Mucosa of rectum (tissue), 2 donors: ENCODE results near the gene HSPA6.
"Not testable (repeated sequence)": the region's sequence is repeated elsewhere in the genome, so short reads cannot be mapped to it uniquely, and the experiment has no call there.

Source experiments
- H3K27ac ChIP-seq, 2 donors: one replicate each; pipeline ENCODE4 v1.7.0; 2013; ENCODE audit warnings: inconsistent platforms in 2 of 2, low read depth in 2 of 2, low read length in 2 of 2
- H3K27me3 ChIP-seq, 2 donors: one replicate each; pipeline ENCODE4 v1.7.0; 2013; ENCODE audit warnings: low read length in 2 of 2; ENCODE audit not compliant: control insufficient read depth in 2 of 2, insufficient read depth in 2 of 2
- H3K36me3 ChIP-seq, 2 donors: one replicate each; pipeline ENCODE4 v1.7.0; 2013; ENCODE audit warnings: low read length in 2 of 2; ENCODE audit not compliant: control insufficient read depth in 2 of 2, insufficient read depth in 2 of 2
- H3K4me1 ChIP-seq, 2 donors: one replicate each; pipeline ENCODE4 v1.7.0; 2013; ENCODE audit warnings: low read length in 2 of 2, mild to moderate bottlenecking in 1 of 2; ENCODE audit not compliant: control insufficient read depth in 2 of 2, insufficient read depth in 2 of 2
- H3K4me3 ChIP-seq, 2 donors: one replicate each; pipeline ENCODE4 v1.7.0; 2013; ENCODE audit warnings: low read length in 2 of 2
- H3K9ac ChIP-seq, 2 donors: one replicate each; pipeline ENCODE4 v1.7.0; 2013; ENCODE audit warnings: low read length in 2 of 2, low read depth in 1 of 2, mild to moderate bottlenecking in 1 of 2
- H3K9me3 ChIP-seq, 2 donors: one replicate each; pipeline ENCODE4 v1.7.0; 2013; ENCODE audit warnings: low read length in 2 of 2; ENCODE audit not compliant: control insufficient read depth in 2 of 2
- donor health status: healthy.
- donor health status: Normal muscosa, but diverticular disease.

HSPA6 gene

DNA sequence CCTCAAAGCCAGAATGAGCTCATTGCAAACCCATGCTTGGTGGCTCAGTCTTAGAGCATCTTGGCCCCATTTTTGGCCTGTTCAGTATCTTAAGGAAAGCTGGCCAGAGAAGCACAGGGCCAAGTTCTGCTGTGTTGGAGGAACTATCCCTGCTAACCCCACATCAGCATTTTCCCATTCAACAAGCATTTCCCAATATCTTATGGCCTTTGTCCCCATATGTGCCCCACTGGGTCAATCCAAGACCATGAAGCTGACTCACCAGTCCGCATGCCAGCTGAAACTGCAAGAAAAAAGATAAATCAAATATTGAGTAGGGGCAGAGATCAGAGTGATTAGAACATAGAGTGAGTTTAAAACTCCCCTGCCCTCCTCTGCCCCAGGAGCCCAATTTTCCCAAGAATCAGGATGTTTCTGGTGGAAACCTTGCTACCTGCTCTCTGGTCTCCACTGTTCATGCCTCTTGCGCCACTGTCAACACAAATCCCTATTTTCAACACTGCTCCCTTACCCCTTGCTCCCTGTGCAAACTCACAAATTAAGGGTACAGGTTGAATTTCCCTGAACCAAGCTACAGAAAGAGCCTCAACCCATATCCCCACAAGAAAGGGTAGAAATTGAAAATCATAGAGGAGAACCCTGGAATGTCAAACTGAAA, 24.5 kb downstream of the HSPA6 start:
- not testable (repeated sequence) for H3K27ac ChIP-seq, H3K27me3 ChIP-seq, H3K9me3 ChIP-seq, H3K4me3 ChIP-seq, H3K9ac ChIP-seq, H3K4me1 ChIP-seq, H3K36me3 ChIP-seq

DNA sequence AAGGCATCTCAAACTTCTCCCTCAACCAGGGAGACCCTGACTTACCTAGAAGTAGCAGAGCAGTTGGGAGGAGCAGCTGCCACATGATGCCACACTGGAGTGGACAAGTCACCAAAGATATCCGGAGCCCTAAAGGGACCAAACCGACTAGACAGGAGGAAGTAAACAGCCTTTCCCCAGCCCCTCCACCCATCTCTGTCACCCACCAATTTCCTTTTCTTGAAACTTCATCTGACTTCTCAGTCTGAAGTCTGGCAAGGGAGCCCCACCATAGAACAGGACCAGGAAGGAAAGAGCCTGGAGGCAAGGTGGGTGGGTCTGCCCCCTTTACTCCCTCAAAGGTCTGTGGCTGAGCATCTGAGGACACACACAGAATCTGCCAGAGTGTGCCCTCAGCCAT, 25.3 kb downstream of the HSPA6 start, which contains the start of gene FCGR3A:
Gene FCGR3A, minus strand, starts transcription at position 167 of the 400 bp plus-strand sequence. Its CDS starts 82 bp downstream, at position 85.
- no peak within 1 kb of the TSS for H3K27ac ChIP-seq
- H3K36me3 ChIP-seq = no peaks in the 10 kb centered on the region
- no peaks in the 10 kb centered on the region for H3K4me1 ChIP-seq
- no peak within 1 kb of the TSS for H3K9ac ChIP-seq
- H3K9me3 ChIP-seq = no peaks in the 10 kb centered on the region
- no peak within 1 kb of the TSS for H3K4me3 ChIP-seq
- H3K27me3 ChIP-seq = no peaks in the 10 kb centered on the region

DNA sequence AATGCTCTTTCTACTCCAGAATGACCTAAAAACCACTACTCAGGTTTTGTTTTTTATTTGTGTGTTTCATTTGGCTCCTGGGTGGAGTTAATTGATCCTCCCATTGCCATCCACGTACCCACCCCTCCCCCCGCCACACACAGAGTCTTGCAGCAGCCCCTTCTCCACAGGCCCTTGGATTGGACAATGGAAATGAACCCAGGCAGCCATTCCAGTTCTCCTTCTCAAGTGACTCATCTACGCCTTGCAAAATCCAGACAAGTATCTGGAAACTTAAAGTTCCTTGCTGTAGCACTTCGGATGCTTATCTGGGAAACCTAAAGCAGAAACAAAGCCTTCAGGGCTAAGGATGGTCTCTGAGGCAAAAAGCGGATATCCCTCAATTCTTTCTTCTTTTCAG, 26.6 kb downstream of the HSPA6 start:
- not testable (repeated sequence) for H3K27me3 ChIP-seq, H3K9ac ChIP-seq, H3K9me3 ChIP-seq, H3K4me3 ChIP-seq, H3K4me1 ChIP-seq, H3K27ac ChIP-seq, H3K36me3 ChIP-seq

DNA sequence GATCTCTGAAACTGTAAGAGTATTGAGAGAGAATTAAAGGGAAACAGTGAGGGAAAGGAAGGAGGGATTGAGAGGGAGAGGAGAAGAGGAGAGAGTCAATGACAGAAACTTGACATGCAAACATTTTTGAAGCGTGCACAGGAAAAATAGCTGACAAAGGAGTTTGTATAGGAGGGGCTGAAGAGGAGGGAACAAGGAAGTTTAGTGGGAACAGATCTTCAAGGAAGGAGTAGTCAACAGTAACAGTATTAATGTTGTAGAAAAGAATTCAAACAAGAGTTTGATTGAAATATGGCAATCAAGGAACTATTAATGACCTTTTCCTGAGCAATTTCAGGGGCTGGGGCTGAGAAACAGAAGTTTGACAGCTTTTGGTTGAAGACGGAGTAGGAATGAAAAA, 29.3 kb downstream of the HSPA6 start:
- not testable (repeated sequence) for H3K4me1 ChIP-seq, H3K4me3 ChIP-seq, H3K36me3 ChIP-seq, H3K27ac ChIP-seq, H3K9ac ChIP-seq, H3K27me3 ChIP-seq, H3K9me3 ChIP-seq

DNA sequence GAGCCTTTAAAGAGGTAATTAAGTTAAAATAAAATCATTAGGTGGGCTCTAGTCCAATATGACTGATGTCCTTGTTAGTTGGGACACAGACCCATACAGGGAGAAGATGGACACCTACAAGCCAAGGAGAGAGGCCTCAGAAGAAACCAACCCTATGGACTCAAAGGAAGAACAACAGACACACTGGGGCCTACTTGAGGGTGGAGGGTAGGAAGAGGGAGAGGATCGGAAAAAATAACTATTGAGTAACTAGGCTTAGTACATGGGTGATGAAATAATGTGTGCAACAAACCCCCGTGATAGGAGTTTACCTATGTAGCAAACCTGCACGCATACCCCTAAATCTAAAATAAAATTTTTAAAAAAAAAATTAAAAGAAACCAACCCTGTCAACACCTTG, 30.0 kb downstream of the HSPA6 start:
- peak overlapping the region in 1 of 2 donors; percentile 37 for H3K27ac ChIP-seq
- not testable (repeated sequence) for H3K9me3 ChIP-seq, H3K27me3 ChIP-seq

DNA sequence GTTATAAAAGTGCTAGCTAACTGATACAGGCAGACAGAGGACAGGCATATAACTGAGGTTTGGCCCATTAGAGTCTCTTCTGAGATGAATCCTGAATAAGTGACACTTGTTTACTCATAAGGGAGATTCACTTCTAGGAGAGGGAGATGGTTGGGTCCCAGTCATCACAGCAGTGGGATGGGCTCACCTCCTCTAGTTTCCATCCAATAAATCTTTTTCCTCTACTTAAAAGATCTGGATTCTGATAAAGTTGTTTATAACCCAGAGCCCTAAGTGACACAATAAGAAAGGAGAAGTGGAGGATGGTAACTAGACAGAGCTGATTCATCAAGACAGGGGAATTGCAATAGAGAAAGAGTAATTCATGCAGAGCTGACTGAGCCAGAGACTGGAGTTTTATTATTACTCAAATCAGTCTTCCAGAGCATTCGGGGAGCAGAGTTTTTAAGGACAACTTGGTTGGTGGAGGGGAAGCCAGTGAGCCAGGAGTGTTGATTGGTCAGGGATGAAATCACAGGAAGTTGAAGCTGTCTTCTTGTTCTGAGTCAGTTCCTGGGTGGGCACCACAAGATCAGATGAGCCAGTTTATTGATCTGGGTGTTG, 30.6 kb downstream of the HSPA6 start:
- H3K27me3 ChIP-seq, H3K9me3 ChIP-seq, H3K4me3 ChIP-seq, H3K9ac ChIP-seq, H3K4me1 ChIP-seq, H3K36me3 ChIP-seq: not testable (repeated sequence)
- H3K27ac ChIP-seq = peak overlapping the region in 1 of 2 donors; percentile 47

More for the DNA sequence above, 30.0 kb downstream of the HSPA6 start:
- H3K36me3 ChIP-seq, H3K9ac ChIP-seq, H3K4me1 ChIP-seq, H3K4me3 ChIP-seq: not testable (repeated sequence)

DNA sequence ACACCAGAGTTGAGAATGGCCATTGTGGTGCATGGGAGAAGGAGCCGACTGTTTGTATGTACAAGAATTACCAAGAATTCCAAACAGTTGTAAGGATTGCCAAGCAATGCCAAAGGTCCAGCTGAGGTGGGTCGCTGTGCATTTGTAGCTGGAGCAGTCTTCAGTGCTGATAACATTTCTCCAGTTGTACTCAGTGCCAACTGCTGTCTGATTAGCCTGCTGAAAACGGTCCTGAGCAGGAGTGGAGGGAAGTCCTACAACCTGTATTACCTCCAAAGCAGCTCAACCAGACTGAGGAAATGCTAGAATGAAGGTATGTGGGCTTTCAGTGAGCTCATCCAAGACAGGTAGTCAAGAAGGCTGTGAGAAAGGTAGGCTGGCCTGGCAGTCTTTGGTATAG, 31.8 kb downstream of the HSPA6 start:
- not testable (repeated sequence) for H3K9me3 ChIP-seq, H3K27ac ChIP-seq, H3K27me3 ChIP-seq, H3K9ac ChIP-seq, H3K36me3 ChIP-seq, H3K4me1 ChIP-seq, H3K4me3 ChIP-seq

DNA sequence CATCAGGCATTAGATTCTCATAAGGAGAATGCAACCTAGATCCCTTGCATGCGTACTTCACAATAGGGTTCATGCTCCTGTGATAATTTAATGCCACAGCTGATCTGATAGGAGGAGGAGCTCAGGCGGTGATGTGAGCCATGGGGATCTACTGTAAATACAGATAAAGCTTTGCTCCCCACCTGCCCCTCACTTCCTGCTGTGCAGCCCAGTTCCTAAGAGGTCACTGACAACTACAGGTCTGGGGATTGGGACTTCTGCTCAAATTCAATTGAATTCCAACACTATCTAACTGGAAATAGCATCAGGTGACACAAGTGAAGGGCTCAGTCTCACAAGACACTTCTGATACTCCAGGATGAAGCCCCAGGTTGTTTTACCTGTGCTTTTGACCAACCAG, 32.6 kb downstream of the HSPA6 start:
- H3K9ac ChIP-seq = not testable (repeated sequence)

DNA sequence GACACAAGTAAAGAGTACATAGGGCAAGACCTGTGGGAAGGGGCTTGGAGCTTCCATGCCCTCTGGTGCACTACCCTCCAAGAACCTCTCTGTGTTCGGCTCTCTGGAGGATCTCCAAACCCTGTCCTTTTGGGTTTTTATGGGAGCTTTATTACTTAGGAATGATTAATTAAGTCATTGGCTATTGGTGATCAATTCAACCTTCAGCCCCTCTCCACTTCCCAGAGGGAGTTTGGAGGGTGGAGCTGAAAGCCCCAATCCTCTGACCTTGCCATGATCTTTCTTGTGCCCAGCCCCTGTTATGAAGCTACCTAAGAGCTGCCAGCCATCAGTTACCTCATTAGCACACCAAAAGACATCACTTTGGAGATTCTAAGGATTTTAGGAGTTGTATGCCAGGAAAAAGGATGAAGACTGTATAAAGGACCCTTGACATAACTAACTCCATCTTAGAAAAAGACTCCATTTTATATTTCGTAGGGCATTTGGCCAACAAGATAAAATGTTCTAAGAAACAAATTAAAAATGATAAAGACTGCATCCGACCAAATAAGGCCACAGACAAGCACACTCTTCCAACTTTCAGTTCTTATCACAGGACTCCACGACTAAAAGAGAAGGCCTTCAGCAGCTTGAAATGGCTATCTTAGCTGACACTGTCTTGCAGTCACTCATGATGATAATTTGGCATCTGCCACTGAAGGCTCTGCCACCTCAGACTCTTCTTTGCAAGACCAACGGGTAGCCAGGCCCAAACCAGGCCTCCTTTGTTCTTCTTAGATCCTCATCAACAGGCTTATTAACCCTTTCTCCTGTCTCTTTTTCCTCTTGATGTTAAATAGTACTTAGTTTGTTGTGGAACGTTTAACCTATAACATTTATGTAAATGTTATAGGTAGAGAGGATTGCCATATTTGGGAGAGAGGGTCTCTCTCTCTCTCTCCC, 33.4 kb downstream of the HSPA6 start:
- not testable (repeated sequence) for H3K4me1 ChIP-seq, H3K9me3 ChIP-seq, H3K4me3 ChIP-seq, H3K27me3 ChIP-seq, H3K9ac ChIP-seq, H3K27ac ChIP-seq, H3K36me3 ChIP-seq

More for the DNA sequence above, 32.6 kb downstream of the HSPA6 start:
- not testable (repeated sequence) for H3K27ac ChIP-seq, H3K27me3 ChIP-seq, H3K9me3 ChIP-seq, H3K4me3 ChIP-seq, H3K4me1 ChIP-seq, H3K36me3 ChIP-seq

DNA sequence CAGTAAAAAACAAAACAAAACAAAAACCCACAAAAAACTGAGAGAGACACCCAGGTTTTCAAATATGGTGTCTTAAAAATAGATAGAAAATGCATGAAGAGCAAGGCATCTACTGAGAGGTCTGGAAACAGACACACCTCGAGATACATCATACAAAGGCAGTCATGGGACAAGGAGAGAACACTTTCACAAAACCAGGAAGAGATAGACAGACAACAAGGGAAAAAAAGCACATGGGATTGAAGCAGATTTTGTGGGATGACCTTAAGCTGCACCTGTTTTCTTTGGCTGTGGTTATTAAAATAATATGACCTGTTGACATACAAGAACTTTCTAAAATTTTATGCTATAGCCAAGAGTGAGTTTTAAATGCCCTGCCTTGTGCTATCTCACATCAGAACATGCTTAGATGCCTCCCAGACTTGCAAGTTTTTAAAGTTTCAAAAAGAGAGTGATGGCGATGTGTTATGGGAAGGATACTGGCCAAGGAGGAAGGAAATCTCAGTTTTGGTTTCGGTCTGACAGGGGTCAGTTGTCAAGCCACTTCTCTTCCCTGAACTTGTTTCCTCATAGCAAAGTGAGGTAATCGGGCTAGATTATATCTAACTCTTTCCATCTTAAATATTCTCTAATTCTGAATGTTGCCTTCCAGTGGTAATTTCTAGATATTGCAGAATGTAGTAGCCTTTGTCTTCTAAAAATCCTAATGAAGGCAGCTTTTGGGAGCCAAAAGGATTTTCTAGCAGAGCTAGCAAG, 36.8 kb downstream of the HSPA6 start:
- H3K27me3 ChIP-seq, H3K4me3 ChIP-seq, H3K9me3 ChIP-seq, H3K4me1 ChIP-seq, H3K36me3 ChIP-seq, H3K9ac ChIP-seq: not testable (repeated sequence)
- peak overlapping the region in 1 of 2 donors; percentile 38 for H3K27ac ChIP-seq
